HG03064 (cell line): ENCODE measurements around the gene HOXA13.

Experiments used
- ATAC-seq: cut with Tn5 transposase; IDR thresholded peaks from one replicate; pipeline ENCODE4 v1.9.1; 2021; ENCODE audit warnings: low read depth; ENCODE audit not compliant: unreplicated experiment

Gene HOXA13

GRCh38 chr7:27182861-27183681, 16.8 kb downstream of the HOXA13 start:
- ATAC-seq: no peak

- no peak for ATAC-seq
Observed at GRCh38 chr7:27182285-27182841, 17.5 kb downstream of the HOXA13 start.

GRCh38 chr7:27181795-27182275, 18.1 kb downstream of the HOXA13 start:
- ATAC-seq: no peak

DNA sequence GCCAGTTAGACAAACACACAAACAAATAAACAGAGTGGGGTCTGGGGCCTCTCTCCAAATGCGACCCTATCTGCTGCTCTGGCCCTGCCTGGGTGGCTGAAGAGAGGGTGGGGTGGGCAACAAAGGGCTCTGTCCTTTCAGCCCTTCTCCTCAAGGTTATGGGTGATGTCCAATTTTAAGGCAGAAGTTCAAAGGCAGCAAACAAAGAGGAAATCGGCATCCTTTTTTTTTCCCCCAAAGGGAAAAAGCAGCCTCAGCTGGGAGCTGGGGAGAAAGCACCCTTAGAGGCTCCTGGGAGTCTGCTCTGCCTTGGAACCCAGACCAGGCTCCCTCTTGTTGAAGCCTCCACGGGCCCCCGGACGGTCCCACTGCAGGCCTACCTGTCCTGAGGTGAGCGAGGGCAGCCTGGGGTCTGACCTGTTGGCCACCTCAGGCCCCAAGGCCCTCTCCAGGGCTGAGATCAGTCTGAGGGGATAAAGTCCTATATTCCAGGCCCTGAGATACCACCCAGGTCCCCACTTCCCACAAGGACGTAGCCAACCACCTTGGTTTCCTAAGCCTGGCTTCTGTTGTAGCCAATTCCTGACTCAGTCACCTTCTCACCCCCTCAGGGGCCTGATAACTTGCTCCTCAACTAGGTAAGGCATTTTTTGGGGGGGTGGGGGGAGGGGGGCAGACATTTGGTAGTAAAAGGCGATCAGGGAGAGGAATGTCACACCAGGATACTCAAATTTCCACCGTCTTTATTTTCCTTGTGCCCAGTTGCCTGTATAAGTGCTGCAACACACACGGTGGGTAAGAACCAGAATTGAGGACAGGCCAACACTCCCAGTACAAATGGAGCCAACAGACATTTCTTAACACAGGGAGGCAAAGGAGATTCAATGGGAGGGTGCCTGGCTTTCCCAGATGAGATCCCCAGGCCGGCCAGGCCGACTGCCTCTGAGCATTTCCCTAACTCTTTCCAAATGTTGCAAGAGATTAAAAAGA, 19.2 kb downstream of the HOXA13 start:
- no peak for ATAC-seq

DNA sequence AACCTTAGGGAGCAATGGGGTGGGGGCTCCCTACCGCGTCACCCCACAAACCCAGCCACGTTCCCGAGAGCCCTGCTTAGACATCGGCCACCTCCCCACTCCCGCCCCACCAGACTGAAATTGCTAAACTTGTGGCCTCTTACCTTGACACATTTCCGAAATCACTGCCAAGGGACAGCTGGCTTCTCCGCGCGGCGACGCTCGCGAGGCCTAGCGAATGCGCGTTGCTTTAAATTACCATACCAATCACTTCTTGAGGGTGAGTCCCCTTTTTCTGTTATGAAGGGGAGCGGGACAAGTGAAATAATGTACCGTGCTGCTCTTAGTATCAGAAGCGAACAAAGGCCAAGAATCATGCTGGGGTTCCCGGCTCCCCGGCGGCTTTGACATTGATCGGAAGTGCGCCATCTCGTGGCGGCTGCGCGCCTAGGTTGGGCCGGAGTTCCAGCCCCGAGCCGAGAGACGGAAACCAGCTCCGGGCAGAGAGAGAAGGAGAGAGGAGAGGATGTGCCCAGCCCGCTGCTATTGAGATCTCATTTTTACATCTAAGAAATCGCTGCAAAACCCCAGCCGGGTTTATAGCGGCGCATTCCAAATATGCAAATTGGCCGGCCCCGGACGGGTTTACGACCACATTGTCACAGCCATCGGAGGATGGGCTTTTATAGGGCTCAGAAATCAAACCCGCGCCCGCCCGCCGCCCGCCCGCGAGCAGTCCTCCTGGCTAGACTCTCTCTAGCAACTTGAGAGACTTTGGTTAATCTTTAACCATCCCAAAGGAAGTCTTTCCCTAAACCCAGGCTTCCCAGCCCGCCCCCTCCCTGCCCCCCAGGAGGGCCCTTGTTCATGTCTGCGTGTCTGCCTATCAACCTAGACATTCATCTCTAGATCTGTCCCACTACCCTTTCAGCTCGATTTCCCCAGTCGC, 20.1 kb downstream of the HOXA13 start:
- ATAC-seq: no peak

GRCh38 chr7:27179030-27179429, 20.9 kb downstream of the HOXA13 start:
- ATAC-seq: no peak

- no peak for ATAC-seq
Observed at GRCh38 chr7:27178366-27178765, 21.5 kb downstream of the HOXA13 start.

- ATAC-seq: no peak
Observed at GRCh38 chr7:27177795-27178320, 22.0 kb downstream of the HOXA13 start.

- no peak for ATAC-seq
Observed at GRCh38 chr7:27176962-27177794, 22.7 kb downstream of the HOXA13 start.

DNA sequence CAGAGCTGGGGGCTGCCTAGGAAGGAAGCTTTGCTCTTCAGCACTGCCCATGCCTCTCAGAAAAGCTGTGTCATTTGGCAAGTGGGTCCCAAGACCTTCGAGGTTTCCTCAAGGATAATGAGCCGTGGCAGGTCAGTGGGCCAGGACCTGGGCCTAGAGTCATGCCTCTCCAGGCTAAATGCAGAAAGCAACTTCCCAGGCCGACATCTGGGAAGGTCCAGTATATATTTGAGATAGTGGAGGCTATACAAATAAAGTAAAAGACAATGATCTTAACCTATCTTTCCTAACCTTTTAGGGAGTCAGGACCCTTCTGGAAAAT, 23.4 kb downstream of the HOXA13 start:
- no peak for ATAC-seq

GRCh38 chr7:27175626-27176523, 24.0 kb downstream of the HOXA13 start:
- no peak for ATAC-seq

DNA sequence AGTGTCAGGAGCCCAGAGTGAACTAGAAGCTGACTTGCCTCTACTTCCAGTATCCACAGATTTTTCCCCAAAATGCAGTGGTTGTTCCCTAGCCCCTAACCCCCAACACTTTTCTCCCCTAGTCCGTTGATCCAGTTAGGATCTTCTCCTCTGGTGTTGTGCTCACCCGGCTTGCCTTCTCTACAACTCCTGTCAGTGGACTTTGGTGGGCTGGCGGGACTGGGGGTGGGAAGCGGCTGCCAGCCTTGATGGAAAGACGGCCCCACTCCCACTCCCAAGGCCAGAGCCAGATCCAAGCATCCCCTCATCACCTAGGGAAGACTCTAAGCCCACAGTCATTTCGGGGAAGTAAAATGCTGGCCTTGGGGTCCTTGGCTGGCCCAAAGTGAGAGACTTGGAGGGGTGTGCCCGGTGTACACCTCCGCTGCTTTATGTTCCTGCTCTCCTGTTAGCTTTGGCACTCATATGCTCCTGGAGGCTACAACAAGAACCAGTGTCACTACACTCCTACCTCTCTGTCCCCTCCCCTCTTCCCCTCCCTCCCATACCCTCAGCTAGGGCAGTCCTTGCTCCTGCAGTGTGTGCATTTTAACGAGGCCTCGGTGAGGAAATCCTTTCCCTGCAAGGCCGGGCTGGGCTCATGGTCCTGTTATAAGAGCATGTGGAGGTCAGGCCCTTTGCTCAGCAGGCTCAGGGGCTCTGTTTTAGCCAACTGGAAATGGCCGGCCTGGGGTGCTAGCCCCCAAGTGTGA, 24.8 kb downstream of the HOXA13 start:
- ATAC-seq: no peak

DNA sequence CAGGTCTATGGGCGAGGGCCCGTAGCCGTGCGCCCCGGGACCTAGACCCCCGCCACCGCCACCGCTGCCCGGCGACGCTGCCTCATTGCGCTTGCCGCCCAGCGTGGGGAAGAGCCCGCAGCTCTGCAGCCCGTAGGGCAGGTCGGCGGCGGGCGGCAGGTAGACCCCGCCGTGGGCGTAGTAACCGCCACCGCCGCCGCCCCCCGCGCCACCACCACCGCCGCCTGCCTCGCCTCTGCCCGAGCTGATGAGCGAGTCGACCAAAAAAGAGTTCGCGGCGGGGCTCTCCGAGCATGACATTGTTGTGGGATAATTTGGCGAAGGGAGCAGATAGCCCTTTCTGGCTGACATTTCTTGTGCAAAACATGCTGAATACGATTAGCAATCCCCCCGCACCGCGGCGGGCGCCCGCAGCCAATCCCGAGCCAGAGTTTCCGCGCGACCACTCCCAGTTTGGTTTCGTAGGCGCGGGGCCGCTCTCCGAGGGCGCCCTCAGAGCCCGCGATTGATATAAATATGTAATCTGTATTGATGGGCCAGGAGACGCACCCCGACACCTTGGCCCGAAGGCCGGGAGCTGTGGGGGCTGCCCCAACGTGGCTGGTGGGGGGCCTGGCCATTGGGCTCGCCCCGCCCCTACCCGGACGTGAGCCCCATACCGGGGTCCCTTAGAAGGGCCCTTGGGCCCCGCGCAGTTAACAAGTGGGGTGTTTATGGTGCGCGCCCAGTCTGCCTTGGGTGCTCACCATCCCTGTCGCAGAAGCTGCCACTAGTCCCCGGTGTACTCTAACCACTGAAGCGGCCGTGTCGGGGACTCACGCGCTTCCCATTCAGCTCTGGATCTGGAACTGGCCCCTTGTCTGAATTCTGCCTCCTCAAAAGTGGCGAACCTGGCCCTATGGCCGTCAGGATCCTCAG, 25.7 kb downstream of the HOXA13 start, which contains the start of gene HOXA10:
HOXA10 (minus strand) TSS at position 365 of the 918 bp plus-strand sequence; CDS start at position 351, 14 bp downstream.
- ATAC-seq: no peak

DNA sequence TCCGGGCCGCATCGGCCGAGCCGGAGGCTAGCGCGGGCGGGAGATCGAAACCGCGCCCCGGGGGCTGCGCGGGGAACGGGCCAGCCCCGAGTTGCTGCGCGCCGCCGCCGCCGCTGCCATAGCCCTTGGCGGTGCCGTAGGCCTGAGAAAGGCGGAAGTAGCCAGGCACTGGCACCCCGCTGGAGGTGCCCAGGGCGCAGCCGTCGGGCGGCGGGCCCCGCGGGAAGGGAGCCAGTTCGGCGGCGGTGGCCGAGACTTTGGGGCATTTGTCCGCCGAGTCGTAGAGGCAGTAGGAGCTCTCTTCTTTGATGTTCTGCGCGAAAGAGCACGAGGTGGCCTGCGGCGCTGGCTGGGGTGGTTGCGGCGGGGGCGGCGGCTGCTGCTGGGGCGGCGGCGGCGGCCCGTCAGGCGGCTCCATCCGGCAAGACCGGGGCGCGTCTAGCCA, 26.4 kb downstream of the HOXA13 start:
- no peak for ATAC-seq

DNA sequence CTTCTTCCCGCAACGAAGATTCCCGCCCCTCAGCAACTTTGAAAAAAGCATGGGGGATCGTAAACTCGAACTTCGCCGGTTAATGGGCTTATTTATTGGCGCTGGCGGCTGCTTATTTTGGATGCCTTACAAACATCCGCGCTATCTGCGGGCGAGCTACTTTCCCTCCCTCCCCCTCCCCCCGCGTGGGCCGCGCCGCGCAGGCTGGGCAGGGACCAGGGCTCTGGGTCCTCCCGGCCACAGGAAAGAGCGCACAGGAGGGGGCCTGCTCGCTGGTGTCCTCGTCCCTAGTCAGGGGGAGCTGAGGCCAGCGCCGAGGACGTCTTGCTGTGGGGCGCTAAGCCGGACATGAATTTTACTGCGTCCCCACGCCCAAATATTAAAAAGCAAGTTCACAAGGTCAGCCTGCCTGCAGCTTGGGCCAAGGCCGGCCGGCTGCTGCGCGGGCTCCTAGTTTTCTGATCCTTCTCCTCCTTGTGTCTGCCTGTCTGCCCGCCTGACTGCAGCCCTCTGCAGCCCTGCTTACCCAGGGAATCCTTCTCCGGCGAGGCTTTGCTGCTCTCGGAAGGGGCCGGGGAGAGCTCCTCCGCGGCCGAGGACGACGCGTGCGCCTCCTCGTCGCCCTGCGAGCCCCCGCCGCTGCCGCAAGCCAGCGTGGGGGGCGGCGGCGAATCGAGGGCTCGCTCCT, 26.9 kb downstream of the HOXA13 start:
- no peak for ATAC-seq
